ENCODE measurements around the gene RNASEH2B.

The RNASEH2B gene, protein sequence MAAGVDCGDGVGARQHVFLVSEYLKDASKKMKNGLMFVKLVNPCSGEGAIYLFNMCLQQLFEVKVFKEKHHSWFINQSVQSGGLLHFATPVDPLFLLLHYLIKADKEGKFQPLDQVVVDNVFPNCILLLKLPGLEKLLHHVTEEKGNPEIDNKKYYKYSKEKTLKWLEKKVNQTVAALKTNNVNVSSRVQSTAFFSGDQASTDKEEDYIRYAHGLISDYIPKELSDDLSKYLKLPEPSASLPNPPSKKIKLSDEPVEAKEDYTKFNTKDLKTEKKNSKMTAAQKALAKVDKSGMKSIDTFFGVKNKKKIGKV

DNA sequence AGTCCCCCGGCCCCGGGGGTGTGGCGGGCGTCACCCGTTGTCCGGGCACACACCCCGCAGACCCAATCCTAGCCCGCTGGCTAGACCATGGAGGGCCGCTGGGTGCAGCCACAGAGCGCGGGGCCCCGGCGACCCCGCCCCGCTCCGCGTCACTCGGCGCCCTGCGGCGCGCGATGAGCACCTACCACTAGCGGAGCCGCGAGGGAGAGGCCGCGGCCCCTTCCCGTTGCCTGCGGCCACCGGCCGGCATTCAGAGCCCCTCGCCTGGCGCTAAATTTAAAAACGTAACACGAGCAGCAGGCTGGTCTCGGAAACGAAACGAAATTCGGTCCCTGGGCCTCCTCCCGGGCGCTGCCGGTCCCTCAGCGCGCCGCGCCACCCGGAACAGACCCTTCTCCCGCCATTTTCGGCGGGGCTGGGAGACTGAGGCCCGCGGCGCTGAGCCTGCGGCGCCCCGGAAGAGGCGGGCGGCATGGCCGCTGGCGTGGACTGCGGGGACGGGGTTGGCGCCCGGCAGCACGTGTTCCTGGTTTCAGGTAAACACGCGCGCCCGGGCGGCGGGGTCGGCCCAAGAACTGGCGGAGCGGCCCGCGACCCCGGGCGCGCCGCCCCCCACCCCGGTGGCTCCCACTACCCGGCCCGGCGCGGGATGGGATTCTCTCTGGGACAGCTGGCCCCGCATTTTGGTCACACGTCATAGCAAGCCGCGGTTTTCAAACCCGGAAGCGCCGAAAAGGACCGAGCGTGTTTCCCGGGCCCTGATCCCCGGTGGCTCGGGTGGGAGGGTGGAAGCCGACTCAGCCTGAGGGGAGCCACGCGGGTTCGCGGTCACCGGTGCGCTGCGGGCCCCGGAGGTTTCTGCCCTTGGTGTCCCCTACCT is at the start of gene RNASEH2B:
Gene RNASEH2B, plus strand, starts transcription at position 187 of the 880 bp plus-strand sequence. Its CDS starts 286 bp downstream, at position 473.
- DNase-seq = no peak

DNA sequence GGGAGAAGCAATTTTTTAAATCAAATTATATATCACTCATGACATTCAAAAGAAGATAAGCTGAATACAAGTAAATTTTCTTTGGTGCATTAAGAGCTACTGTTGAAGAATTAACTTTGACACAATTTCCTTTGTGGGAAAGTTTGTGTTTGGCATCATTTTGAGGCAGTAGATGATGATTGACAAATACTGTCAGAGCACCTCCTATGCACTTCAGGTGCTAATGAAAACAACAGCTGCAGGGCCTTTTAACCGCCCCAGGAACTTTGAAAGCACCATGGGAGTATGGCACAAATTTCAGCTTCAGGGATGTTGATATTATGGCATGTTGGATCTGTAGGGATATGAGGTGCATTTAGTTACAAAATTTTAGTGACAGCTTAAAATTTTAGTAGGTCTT is 45.1 kb upstream of the RNASEH2B start:
- no peak for DNase-seq

DNA sequence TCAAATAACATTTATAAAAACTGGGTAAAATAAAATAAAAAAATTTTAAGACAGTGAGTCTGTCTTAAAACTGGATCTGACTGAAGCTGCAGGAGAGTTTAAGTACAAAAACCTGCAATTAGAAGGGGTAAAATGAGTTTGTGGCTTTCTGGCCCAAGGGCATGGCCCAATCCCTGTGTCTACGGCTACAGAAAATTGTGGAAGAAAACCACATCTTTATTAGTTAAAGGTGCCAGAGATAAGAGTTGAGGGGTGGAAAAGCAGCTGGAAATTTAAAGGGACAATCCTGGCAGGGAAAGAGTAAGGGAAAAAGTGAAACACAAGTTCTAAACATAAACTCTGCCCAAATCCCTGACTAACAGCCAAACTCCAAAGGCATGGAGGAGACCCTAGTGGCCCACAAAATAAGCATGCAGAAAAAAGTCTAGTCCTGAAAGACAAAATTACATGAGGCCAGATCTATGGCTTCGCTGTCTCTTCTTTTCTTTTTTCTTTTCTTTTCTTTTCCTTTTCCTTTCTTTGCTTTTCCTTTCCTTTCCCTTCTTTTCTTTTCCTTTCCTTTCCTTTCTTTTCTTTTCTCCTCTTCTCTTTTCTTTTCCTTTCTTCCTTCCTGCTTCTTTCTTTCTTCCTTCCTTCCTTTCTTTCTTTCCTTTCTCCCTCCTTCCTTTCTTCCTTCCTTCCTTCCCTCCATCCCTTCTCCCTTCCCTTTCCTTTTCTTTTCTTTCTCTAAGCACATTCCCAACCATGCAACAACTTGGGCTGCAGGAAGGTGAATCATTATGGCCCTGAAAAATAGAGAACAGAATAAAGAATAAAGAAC is 42.6 kb upstream of the RNASEH2B start:
- no peak for DNase-seq

DNA sequence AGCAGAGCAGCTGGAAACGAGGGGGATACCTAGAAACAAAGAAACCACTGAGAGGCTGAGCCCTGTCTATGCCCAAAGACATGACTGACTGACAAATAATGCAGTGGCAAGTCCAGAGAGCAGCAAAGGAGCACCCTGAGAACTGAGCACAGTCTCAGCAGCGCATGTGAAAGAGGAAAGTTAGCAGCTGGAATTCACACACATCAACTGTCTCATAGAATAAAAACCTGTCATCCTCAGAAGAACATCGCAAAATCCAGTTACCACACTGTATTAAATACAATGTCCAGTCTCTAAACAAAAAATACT is 42.0 kb upstream of the RNASEH2B start:
- no peak for DNase-seq

DNA sequence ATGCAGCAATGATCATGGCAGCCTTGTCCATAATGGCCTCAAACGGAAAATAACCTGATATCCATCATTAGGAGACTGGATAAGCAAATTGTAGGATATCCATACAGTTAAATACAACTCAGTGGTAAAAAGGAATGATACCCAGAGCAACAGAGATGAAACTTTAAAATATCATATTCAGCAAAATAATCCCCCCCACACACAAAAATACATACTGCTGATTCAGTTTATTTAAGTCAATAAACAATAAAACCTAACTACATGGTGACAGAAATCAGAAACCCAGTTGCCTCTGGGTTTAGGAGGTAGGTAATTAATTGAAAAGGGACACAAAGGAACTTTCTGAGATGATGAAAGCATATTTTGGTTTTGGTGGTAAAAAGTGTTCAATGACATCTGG is 38.2 kb upstream of the RNASEH2B start:
- no peak for DNase-seq

DNA sequence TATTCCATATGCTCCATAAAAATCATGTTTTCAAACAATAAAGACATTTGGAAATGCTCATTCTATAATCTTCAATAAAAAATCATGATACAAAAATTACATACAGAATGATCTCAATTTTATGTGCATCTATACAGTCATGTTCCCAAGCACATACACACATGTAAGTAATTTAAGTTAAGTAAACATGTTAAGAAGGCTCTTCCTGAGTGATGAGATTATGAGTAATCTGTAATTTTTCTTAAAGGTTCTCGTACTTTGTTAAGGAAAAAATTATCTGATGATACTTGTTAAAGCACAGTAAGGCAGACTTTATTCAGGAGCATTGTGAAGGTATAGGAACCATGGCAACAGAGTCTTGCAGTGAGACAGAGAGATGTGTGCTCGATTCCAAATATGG is 36.1 kb upstream of the RNASEH2B start:
- DNase-seq = no peak

DNA sequence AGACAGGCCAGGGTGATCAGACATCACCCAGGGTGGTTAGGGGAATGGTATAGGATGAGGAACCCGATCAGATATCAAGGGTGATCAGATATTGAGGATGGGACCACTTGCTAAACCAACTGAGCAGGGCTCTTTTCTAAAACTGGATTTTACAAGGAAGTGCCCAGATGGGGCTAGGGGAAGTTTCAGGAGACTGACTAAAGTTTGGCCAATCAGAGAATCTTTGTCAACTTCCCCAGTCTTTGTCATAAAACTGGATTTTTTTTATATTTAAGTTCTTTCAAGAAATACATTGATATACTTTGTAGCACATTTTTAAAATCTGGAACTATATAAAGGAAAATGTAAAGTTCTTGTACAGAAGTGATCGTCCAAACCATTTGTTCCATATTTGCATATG is 35.6 kb upstream of the RNASEH2B start:
- no peak for DNase-seq

DNA sequence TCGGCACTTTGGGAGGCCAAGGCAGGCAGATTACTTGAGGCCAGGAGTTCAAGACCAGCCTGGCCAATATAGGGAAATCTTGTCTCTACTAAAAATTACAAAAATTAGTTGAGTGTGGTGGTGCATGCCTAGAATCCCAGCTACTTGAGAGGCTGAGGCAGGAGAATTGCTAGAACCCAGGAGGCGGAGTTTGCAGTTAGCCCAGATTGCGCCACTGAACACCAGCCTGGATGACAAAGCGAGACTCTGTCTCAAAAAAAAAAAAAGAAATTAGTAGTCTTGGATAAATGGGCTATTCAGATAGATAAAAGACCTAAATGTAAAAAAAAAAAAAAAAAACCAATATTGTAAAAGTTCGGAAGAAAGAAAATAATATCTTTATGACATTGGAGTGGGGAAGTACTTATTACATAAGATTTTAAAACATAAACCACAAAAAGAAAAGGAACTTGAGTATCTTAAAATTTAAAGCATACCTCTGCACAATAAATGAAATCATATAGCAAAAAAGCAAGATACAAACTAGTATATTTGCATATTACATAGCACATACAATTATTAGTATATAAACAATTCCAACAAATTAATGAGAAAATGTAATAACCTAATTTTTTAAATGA is 26.7 kb upstream of the RNASEH2B start:
- DNase-seq = no peak

DNA sequence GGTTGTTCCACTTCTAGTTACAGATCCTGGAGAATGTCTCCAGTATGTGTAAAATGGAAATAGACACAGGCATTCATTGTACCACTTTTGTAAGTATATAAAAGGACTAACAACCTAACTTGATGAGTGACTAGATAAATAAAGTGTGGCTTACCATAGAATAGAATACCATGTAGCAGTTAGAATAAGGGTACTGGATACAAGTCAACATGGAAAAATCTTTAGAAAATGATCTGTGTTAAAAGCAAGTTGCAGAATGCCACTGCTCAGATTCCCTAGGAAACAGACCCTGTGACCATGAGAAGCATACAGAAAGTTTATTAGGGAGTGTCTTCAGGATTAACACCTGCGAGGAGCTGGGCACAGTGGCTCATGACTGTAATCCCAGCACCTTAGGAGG is 25.9 kb upstream of the RNASEH2B start:
- no peak for DNase-seq

DNA sequence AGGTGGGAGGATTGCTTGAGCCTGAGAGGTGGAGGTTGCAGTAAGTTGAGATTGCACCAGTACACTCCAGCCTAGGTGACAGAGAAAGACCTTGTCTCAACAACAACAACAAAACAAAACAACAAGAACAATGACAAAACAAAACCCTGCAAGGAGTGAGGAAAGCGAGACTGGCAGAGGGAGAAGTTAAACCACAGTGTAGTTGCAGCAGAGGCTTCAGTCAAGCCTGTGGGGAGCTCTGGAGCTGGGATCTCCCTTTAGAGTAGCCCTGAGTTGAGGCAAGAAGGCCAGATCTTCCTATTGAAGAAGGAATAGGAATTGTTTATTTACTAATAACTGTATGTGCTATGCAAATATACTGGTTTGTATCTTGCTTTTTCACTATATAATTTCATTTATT is 25.3 kb upstream of the RNASEH2B start:
- no peak for DNase-seq

DNA sequence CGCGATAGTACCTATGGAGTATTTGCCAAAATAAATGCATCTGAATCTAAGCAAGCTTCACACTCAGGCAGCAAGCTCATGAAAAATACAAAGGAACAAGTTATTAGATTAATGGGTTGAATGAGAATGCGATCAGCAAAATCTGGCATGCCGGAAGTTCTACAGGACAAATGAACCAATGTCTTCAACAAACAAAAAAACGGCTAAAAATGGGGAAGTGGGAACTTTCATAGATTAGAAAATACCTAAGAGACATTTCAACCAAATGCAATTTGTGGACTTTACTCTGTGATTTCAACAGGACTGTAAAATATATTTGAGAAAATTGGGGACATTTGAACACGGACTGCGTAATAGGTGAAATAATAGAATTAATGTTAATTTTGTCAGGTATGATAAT is 22.4 kb upstream of the RNASEH2B start:
- DNase-seq = no peak

DNA sequence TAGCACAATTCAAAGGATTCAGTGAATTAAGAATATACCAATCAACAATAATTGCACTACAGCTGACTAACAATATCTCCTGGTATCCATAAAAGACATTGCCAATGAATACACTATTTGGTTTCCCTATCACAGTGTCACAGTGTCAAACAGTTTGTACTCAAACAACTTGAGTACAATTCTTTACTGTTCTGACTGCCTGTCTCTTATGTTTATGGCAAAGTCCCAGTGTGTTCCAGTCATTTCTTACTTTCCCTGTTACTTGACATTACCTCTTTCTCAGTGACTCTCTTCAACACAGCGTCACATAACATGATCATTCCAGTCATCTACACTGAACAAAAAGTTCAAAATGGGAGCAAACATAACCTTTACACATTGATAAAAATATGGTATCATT is 21.2 kb upstream of the RNASEH2B start:
- no peak for DNase-seq

DNA sequence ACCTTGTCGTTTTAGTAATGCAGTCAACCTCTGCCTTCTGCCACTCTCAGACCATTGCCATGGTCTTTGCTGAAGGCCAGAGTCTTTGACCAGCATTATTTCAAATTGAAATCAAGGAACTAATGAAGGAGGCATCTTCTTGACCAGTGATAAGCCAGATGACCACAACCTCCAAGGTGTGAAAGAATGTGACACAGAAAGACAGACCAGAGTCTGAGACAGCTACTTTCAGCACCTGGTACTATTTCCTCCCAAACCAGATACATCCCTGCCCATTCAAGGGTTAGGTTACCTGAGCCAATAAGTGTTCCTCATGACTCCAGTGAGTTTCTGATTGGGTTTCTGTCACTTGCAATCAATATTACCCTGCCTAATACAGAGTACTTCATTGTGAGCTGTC is 20.3 kb upstream of the RNASEH2B start:
- DNase-seq = no peak

DNA sequence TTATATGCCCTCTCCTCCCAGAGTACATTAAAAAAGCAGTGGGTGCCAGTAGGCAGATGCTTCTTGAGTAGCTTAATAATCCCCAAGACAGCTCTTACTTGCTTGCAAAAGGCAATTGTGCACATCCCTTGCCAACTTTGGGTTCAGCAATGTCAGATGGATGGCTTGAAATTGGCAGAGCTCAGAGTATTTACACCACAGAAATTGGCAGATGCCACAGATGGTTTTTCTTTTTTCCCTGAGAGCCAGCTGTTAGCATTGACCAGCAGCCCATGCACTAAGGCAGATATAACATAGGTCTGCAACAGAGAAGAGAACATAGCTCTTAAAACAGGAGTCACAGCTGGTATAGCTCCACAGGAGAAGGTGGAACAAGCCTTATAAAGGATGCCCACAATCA is 18.4 kb upstream of the RNASEH2B start:
- no peak for DNase-seq

DNA sequence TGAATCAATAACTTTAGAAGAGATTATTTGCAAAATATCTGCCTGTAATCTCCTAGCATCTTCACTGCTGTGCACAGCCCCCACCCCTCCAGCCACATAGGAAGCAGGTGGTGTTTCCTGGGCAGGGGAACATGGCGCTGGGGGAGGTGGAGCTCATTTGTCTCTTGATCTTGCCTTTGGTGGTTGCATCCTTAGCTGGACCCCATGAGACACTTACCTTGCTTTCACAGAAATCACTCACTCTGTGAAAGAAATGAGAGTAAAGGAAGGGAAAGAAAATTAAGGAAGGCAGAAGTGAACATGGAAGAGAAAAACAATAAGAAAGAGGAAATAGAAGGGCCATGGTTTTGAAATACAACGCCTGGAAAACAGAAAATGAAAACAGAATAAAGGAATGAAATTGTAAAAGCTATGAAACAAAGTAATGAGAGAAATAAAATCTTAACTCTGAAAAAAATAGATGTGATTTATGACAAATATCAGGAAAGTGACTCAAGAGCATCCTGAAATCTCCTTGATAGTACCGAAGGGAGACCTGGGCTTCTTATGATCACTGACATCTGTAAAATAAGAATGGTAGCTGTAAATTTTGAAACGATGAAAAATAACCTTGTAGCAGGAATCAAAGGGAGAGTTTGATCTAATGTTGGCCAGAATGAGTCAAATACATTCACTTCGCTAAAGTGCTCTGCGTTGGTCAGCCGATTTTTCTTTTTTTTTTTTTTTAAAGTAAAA is 17.2 kb upstream of the RNASEH2B start:
- no peak for DNase-seq

DNA sequence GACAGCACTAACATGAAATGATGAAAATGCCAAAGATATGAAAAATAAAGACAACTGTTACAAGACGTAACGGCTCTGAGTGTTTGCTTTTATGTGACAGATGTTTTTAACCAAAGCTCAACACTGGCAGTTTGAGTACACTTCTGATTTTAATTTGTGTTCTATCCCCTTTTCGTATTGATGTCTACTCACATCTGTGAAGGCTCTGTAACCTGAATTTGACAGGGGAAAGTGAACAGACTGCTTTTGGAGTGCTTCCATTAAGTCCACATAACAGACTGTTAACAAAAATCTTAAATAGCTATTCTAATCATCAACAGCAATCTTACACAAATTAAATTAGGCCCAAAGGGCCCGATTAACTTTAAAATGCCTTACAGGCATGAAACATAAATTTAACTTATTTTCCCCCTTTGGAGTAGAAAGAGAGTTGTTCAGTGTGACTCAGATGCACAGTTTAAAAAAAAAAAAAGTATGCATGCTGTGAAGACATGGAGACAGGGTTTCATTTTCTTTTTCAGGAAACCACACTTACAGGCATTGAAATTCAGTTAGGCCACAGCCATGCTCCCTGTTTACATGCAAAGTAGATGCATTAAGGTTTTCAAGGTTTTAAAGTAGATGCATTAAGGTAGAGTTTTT is 16.3 kb upstream of the RNASEH2B start:
- DNase-seq = no peak

DNA sequence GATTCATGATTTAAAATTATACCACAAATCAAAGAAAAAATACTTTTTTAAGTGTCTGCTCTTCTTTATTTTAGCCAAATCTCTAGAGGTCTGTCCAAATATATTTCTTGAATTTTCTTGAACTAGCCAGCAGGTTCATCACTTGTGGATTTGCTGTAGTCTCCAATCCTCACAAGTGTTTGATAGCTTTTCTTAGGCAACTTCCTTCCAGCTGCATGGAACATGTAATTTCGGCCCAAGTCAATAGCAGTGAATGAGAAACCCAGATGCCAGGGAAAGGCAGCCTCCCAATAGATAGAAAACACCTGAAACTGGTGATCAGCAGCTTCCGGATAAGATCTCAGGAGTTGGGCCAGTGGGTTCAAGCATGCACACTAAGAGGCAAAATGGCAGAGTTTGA is 15.6 kb upstream of the RNASEH2B start:
- no peak for DNase-seq

DNA sequence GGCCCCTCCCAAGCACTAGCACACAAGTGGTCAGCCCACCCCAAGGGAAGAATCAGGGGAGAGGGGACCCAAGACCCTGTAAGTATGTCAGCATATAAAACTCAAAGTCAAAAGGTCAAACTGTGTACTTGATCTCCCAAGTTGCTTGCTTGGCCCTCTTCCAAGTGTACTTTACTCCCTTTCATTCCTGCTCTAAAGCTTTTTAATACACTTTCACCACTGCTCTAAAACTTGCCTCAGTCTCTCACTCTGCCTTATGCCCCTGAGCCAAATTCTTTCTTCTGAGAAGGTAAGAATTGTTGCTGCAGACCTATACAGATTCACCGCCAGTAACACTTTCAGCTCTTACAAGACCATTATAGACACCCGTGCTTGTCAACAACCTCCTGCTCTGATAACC is 15.1 kb upstream of the RNASEH2B start:
- DNase-seq = no peak

DNA sequence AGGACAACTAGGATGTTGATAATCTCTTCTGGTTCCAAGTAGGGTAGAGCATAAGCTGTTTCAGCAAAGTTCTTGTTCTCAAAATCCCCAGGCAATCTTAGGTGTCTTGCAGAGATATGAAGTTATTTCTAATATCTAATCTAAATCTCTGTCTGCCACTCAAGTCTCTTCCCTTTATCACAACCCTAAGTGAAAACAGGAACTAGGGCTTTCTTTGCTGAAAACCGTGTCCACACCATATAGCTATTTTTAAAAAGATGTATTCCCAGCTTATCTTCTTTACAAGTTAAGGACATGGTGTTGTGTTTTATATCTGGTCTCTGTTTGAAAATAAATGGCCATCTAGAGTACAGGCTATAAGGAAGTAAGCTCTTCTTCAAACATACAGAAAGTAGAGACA is 11.3 kb upstream of the RNASEH2B start:
- DNase-seq = no peak

DNA sequence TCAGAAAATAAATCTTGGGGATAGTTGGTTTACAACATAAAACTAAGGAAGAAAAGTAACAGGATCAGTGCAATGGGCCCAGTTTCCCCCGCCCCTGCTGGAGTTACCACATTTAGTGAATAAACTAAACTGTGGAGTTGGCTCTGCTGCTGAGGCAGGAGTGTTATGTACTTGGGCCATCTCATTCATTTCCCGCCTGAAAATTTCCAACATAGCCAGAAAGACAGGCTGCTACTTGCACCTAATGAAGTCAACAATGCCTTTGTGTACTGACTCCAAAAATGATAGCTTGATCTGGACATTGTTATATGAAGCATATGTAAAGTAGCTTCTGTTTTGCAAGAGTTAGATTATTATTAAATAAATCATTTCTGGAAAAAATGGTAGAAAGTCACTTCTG is 7.9 kb upstream of the RNASEH2B start:
- DNase-seq = no peak

DNA sequence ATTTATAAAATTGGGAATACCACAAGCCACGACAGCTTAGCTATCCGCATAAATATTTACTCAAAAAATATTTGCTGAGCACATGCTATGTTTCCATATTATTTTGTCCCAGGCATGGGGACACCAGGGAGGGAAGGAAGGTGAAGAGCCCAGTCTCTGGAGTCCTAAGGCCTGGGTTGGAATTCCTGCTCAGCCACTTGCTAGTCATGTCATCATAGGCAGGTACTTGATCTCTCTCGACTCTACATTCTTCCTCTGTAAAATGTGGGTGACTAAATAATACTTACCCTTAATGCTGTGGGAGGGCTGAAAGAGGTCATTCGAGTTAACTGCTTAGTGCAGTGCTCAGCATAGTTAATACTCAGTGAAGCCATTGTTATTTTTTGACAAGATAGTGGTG is 4.3 kb upstream of the RNASEH2B start:
- no peak for DNase-seq

DNA sequence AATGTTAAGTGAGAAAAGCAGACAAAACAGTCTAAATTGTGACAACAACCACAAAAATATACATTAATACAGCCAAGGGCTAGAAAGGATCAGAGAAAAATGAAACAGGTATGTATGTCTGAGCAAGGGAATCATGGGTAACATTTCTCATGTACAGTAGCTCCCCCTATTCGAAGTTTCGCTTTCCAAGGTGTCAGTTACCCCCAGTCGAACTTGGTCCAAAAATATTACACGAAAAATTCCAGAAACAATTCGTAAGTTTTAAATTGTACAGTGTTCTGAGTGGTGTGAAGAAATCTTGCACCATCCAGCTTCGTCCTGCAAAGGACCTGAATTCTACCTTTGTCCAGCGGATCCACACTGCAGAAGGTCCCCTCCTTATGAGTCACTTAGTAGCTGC is 1.8 kb upstream of the RNASEH2B start:
- DNase-seq = no peak

All from NCI-H2029 treated with DMSO at 0.1 percent for 48 hours (cell line).